Measurements from ENCODE around the gene PHETA1.

GRCh38 chr12:111344254-111344875, 24.5 kb downstream of the PHETA1 start:
- TF ChIP-seq CTCF (IDR thresholded peaks at IDR 0.05) = no peak
- TF ChIP-seq POLR2A (IDR thresholded peaks at IDR 0.05) = no peak

Measured in uterus (tissue), 2 donors.